Astrocyte of the cerebellum (primary cell): Measurements from ENCODE around the gene HCN4.

Source experiments
- DNase-seq: peaks from one replicate; pipeline ENCODE4 v3.0.0-alpha.2; 2011; ENCODE audit warnings: low read depth
- H3K4me3 ChIP-seq: 2 replicates; pipeline ENCODE4 v1.5.1; 2011; ENCODE audit warnings: mild to moderate bottlenecking, low read depth, low read length, moderate library complexity
- in situ Hi-C: cut with HindIII; loops from 2 replicates; pipeline ENCODE4 v1.10.0; 2017; ENCODE audit warnings: low sequenced_read_pairs
- TF ChIP-seq, protein P1 (sequence below): IDR thresholded peaks from 2 replicates; pipeline ENCODE4 v1.5.1; 2012; ENCODE audit warnings: low read length, low read depth, moderate library complexity, mild to moderate bottlenecking; ENCODE audit errors: missing control alignments

Gene HCN4

DNA sequence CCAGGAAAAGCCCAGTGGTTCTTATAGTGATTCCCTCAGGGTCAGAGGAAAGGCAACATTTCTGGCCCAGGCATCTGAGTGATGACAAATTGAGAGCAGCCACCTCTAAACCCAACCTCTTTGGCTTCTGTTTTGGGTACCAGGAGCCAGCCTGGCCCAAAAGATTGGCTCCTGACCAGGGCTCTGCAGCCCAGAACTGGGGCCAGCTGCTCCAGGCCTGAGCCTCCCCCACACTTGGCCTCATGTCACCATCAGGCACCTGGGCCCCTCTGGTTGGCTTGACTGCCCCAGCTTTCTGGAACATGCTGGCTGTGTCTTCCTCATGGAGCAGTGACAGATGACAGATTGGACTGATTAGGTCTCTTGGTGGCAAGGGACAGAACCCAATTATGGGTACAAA is 26.0 kb upstream of the HCN4 start:
- in situ Hi-C loops = no loop called here
- no peak overlapping the region for H3K4me3 ChIP-seq
- no peak for DNase-seq
- TF ChIP-seq, protein P1, sequence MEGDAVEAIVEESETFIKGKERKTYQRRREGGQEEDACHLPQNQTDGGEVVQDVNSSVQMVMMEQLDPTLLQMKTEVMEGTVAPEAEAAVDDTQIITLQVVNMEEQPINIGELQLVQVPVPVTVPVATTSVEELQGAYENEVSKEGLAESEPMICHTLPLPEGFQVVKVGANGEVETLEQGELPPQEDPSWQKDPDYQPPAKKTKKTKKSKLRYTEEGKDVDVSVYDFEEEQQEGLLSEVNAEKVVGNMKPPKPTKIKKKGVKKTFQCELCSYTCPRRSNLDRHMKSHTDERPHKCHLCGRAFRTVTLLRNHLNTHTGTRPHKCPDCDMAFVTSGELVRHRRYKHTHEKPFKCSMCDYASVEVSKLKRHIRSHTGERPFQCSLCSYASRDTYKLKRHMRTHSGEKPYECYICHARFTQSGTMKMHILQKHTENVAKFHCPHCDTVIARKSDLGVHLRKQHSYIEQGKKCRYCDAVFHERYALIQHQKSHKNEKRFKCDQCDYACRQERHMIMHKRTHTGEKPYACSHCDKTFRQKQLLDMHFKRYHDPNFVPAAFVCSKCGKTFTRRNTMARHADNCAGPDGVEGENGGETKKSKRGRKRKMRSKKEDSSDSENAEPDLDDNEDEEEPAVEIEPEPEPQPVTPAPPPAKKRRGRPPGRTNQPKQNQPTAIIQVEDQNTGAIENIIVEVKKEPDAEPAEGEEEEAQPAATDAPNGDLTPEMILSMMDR = no peak

DNA sequence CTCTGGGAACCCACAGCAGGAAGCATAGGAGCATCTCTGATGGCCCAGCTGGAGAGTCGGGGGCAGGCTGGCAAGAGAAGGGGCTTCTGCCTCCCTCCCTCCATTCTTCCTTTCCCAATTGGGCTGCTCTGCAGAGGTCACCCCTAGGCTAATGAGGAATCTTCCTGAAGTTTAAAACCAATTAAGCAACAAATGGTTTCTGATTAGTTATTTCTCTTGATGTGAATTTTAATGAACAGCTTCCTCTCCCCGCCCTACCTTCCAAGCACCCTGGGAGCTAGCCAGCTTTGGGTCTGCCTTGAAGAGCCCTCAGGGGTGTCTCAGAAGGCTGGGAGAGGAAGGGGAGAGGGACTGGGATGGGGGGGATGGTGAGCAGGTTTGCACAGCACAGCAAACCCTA is 24.6 kb upstream of the HCN4 start:
- DNase-seq = no peak
- in situ Hi-C loops = no loop called here
- TF ChIP-seq, protein P1 = no peak
- no peak overlapping the region for H3K4me3 ChIP-seq

DNA sequence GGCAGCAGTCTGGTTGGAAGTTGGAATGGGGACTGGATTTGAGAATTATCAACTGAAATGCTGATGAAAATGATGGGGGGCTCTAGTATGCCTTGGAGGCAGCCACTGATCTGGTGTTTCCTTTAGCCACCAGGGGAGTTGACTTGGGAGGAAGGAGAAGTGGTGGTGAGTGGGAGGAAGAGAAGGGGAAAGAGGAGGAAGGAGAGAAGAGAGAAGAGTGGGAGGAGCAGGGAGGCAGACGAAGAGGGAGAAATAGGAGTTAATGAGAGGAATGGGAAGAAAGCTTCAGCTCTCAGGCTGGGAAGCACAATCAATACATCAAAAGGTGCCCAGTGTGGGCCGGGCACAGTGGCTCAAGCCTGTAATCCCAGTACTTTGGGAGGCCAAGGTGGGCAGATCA is 23.3 kb upstream of the HCN4 start:
- in situ Hi-C loops = no loop called here
- no peak for DNase-seq
- TF ChIP-seq, protein P1 = no peak
- no peak overlapping the region for H3K4me3 ChIP-seq

DNA sequence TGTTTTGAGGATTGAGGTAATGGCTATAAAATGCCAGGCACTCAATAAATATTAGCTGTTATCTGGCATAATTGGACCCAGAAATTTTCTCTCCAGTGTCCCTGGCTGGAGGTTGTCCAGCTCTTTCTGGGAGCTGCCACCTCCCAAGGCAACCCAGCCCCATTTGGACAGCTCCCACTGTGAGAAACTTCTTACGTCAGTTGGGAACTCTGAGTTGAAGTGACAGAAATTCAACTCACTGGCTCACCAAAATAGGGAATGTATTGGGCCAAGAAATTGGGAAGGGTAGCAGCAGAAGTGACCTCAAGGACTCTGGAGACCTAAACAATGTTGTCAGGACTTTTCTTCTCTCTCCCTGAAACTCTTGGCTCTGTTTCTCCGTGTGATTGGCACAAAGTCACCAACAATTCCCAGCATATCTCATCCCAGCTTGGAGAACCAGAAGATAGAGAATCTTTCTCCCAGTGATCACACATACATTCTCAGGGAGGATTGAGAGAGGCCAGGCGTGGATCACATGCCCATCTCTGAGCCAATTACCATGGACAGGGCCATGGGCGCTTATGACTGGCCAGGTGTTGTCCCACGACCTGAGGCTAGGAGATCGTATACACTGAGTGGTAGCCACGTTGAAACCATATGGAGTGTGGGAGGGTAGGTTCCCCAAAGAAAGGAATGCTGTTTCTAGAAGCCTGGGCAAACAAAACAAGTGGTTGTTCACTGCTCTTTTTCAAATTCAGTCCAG is 22.5 kb upstream of the HCN4 start:
- in situ Hi-C loops = no loop called here
- DNase-seq = no peak
- no peak overlapping the region for H3K4me3 ChIP-seq
- TF ChIP-seq, protein P1 = no peak

DNA sequence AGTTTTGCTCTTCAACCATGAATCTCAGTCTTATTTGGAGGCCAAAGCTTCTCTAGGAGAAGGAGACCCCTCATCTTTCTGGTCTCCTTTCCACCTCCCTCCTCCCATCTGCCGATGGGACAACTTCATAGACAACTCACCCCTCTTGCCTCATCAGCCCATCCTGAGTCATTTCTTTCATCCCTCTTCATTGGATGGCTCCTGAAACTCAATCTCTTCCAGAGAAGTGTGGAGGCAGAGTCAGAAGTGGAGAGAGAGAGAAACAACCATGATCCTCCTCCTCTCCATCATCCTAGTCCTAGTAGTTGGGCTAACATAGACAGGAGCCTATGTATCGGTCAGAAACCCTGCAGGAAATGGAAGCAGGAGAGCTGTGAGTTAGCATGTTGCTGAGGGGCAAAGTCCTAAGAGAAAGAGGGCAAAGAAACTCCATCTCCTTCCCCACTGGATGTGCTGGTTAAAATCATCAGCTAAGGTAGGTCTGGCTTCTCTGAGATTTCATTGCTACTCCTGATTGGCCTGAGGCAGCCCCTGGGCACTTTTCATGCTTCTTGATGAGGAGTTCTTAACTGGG is 21.3 kb upstream of the HCN4 start:
- TF ChIP-seq, protein P1 = no peak
- in situ Hi-C loops = no loop called here

DNA sequence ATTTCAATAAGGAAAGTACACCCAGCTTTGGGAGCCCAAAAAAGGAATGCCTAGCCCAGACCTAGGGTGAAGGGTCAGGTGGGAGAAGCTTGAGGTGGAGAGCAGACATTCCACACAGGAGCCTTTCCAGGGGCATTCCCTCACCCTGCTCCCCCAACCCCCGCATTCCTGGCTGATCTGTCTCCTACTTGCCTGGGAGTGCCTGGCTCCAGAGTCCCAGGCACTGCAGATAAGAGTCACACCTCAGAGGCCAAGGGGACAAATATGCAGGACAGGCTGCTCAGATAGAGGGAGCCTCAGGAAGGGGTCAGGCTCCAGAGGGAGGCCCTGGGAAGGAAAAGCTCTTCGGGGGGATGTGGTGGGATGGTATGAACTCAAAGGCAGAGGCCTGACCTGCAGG is 20.8 kb upstream of the HCN4 start:
- in situ Hi-C loops = no loop called here
- no peak overlapping the region for H3K4me3 ChIP-seq
- TF ChIP-seq, protein P1 = no peak
- DNase-seq = no peak

More for the DNA sequence above, 21.3 kb upstream of the HCN4 start:
- no peak for DNase-seq
- no peak overlapping the region for H3K4me3 ChIP-seq
